Duodenal mucosa (tissue), 2 donors: ENCODE data around the gene LRRTM2.

Experiments used
- H3K27ac ChIP-seq: one replicate; pipeline ENCODE4 v1.7.0; 2013; ENCODE audit warnings: low read depth, low read length
- H3K27me3 ChIP-seq, 2 donors: one replicate each; pipeline ENCODE4 v1.7.0; 2013; ENCODE audit warnings: low read length in 2 of 2, control low read depth in 1 of 2; ENCODE audit not compliant: insufficient read depth in 2 of 2, control insufficient read depth in 1 of 2
- H3K36me3 ChIP-seq, 2 donors: one replicate each; pipeline ENCODE4 v1.7.0; 2013; ENCODE audit warnings: low read length in 2 of 2, control low read depth in 1 of 2; ENCODE audit not compliant: insufficient read depth in 2 of 2, control insufficient read depth in 1 of 2
- H3K4me1 ChIP-seq, 2 donors: one replicate each; pipeline ENCODE4 v1.7.0; 2013; ENCODE audit warnings: low read length in 2 of 2, control low read depth in 1 of 2; ENCODE audit not compliant: insufficient read depth in 2 of 2, control insufficient read depth in 1 of 2
- H3K4me3 ChIP-seq, 2 donors: one replicate each; pipeline ENCODE4 v1.7.0; 2013; ENCODE audit warnings: low read length in 2 of 2, low read depth in 1 of 2
- H3K9ac ChIP-seq, 2 donors: one replicate each; pipeline ENCODE4 v1.7.0; 2013; ENCODE audit warnings: low read length in 2 of 2, low read depth in 1 of 2
- H3K9me3 ChIP-seq, 2 donors: one replicate each; pipeline ENCODE4 v1.7.0; 2013; ENCODE audit warnings: low read length in 2 of 2, control low read depth in 1 of 2; ENCODE audit not compliant: control insufficient read depth in 1 of 2

Gene LRRTM2

GRCh38 chr5:138829341-138829740 lies 45.8 kb downstream of the LRRTM2 start:
- H3K4me3 ChIP-seq: no peak overlapping the region
- no peak overlapping the region for H3K9ac ChIP-seq
- H3K4me1 ChIP-seq: no peaks in the 10 kb centered on the region
- no peaks in the 10 kb centered on the region for H3K9me3 ChIP-seq
- no peak overlapping the region for H3K27ac ChIP-seq
- no peaks in the 10 kb centered on the region for H3K27me3 ChIP-seq
- H3K36me3 ChIP-seq: peaks cover 23 to 54% of the 10 kb centered on the region in 2 donors

- Histone ChIP-seq H3K36me3 (peaks cover 23 to 54% of the 10 kb centered on the region in 2 donors), H3K27ac (no peak overlapping the region), H3K4me1 (no peaks in the 10 kb centered on the region)
Measured at GRCh38 chr5:138828556-138828955, 46.6 kb downstream of the LRRTM2 start.

DNA sequence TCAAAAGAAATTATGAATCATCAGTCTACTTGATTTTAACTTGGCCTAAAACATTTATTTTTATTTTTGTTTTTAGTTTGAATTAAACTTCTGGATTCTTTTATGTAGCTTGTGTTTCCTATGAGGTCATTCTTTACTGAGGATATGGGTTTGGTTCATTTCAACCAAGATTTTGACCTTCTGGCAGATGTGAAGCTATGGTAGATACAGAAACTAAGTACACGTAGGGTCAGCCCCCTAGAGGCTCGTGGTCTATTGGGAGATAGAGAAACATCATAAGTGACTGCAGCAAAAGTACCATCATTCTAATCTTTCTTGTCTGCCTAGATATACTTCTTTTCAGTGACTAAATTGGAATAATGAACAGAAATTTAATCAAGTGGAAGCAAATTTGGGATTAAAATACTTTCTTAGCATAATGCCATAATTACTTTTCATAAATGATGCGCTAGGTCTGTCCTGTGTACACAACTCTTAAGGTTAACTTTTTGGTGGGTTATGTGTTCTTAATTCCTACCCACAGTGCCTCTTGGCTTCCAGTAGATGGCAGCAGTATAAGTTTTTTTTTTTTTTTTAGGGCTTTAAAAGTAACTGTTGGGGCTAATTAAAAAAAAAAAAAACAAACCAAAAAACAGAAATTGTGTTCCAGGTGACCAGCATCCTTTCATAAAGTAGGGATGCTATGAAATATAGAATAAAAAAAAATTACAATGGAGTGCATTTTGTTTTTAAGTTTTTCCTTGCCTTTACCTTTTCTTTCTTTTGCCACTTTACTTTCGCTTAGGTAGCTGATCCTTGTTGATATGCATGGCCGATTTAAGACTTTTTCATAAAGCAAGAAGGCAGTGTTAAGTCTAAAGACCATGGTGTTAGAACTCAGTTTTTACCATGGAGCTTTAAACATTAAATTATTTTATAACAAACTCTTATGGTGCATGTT lies 49.9 kb downstream of the LRRTM2 start:
- no peaks in the 10 kb centered on the region for H3K27me3 ChIP-seq
- H3K27ac ChIP-seq: no peak overlapping the region
- H3K9me3 ChIP-seq: no peaks in the 10 kb centered on the region
- no peak overlapping the region for H3K4me3 ChIP-seq
- peaks cover 21 to 51% of the 10 kb centered on the region in 2 donors for H3K36me3 ChIP-seq
- no peak overlapping the region for H3K9ac ChIP-seq
- H3K4me1 ChIP-seq: no peaks in the 10 kb centered on the region

More at GRCh38 chr5:138828556-138828955, 46.6 kb downstream of the LRRTM2 start:
- no peak overlapping the region for H3K9ac ChIP-seq
- H3K27me3 ChIP-seq: no peaks in the 10 kb centered on the region
- H3K4me3 ChIP-seq: no peak overlapping the region
- no peaks in the 10 kb centered on the region for H3K9me3 ChIP-seq

GRCh38 chr5:138824516-138824915 lies 50.6 kb downstream of the LRRTM2 start:
- H3K9me3 ChIP-seq: no peaks in the 10 kb centered on the region
- no peak overlapping the region for H3K9ac ChIP-seq
- no peak overlapping the region for H3K27ac ChIP-seq
- peaks cover 23 to 53% of the 10 kb centered on the region in 2 donors for H3K36me3 ChIP-seq
- no peak overlapping the region for H3K4me3 ChIP-seq
- H3K4me1 ChIP-seq: no peaks in the 10 kb centered on the region
- no peaks in the 10 kb centered on the region for H3K27me3 ChIP-seq

DNA sequence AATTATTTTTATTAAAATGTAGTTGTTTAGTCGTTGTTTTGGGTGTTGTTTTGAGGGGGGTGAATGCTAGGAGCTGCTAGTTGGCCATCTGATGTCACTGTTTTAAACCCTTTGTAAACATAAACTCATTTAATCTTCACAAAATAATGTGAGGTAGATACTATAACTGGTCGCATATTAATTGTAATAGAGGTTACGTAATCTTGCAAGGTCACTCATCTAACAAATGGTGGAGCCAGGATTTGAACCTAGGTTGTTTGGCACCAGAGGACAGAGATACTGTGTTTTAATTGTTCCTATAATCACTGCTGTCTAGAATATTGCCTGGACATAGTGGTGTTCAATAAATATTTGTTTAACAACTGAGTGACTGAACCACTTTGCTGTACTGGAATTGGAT lies 54.4 kb downstream of the LRRTM2 start:
- Histone ChIP-seq H3K27me3 (no peaks in the 10 kb centered on the region), H3K36me3 (peaks cover 8 to 38% of the 10 kb centered on the region in 2 donors), H3K9ac (no peak overlapping the region), H3K4me3 (no peak overlapping the region), H3K9me3 (no peaks in the 10 kb centered on the region), H3K4me1 (no peaks in the 10 kb centered on the region), H3K27ac (no peak overlapping the region)

GRCh38 chr5:138819081-138819480 lies 56.1 kb downstream of the LRRTM2 start:
- no peak overlapping the region for H3K4me3 ChIP-seq
- H3K9ac ChIP-seq: no peak overlapping the region
- no peaks in the 10 kb centered on the region for H3K27me3 ChIP-seq
- H3K9me3 ChIP-seq: no peaks in the 10 kb centered on the region
- H3K27ac ChIP-seq: no peak overlapping the region
- H3K4me1 ChIP-seq: no peaks in the 10 kb centered on the region
- H3K36me3 ChIP-seq: peaks cover 4 to 33% of the 10 kb centered on the region in 2 donors
